HG02588 (cell line): Measurements from ENCODE around the gene ACTL6B.

ENCODE experiments used
- ATAC-seq: cut with Tn5 transposase; IDR thresholded peaks from one replicate; pipeline ENCODE4 v1.9.1; 2021; ENCODE audit warnings: mild to moderate bottlenecking, moderate library complexity; ENCODE audit not compliant: unreplicated experiment

Gene ACTL6B

DNA sequence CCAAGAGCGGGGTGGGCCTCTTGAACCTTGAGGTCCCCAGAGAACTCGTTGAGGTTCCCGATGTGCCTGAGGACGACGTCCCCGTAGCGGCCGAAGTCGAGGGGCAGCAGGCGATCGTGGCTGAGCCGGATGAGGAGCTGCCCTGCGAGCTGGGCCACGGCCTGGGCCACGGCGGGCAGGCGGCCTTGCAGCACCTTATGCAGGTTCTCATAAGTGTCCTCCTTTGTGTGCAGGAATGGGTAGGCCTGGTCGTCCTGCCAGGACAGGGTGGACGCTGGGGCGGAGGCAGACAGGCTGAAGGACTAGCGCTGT, 29.1 kb downstream of the ACTL6B start:
- no peak for ATAC-seq

DNA sequence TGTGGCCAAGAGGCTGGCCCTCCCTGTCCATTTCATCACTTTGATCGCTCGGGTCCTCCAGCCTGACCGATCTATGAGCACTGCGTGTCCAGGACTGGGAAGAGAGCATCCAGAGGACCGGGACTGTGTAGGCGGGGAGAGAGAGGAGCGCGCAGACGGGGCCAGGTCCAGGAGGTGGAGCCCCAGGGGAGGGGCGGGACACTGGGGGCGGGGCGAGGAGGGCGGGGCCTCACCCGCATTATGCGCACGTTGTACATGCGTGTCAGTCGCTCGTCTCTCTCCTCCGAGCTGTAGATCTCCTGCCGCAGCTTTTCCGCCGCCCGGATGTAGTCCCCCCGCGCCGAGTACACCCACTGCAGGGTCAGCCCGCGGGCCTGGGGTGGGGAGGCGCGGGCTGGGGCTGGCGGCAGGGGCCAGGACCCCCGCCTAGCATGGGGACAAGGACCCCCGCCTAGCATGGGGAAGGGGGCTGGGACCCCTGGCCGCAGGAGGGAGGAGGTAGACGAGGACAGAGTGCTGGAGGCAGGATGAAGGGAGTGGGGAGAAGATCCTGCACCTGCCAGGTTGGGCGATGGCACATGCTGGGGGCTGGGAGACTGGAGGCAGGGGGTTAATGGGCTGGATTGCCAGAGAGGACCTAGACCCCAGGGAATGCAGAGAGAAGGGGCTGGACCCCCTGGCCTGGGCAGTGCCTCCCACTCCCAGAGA, 29.6 kb downstream of the ACTL6B start:
- ATAC-seq, result peak; percentile 74

DNA sequence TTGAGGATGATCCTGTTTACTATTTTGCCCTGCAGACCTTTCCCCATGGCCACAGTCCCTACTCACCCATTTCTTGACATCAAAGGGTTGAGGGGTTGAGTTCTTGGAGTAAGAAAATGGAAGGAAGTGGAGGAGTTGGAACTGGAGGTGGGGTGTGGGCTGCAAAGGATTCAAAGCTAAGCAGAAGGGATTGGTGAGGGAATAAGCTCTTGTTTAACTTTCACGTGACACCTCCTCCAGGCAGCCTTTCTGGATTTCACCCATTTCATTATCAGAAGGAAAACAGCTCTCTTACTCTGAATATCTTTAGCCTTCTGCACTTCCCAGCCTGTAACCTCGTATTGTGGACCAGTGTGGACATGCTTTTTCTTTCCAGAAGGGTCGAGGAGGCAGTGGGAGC, 30.2 kb downstream of the ACTL6B start:
- no peak for ATAC-seq

DNA sequence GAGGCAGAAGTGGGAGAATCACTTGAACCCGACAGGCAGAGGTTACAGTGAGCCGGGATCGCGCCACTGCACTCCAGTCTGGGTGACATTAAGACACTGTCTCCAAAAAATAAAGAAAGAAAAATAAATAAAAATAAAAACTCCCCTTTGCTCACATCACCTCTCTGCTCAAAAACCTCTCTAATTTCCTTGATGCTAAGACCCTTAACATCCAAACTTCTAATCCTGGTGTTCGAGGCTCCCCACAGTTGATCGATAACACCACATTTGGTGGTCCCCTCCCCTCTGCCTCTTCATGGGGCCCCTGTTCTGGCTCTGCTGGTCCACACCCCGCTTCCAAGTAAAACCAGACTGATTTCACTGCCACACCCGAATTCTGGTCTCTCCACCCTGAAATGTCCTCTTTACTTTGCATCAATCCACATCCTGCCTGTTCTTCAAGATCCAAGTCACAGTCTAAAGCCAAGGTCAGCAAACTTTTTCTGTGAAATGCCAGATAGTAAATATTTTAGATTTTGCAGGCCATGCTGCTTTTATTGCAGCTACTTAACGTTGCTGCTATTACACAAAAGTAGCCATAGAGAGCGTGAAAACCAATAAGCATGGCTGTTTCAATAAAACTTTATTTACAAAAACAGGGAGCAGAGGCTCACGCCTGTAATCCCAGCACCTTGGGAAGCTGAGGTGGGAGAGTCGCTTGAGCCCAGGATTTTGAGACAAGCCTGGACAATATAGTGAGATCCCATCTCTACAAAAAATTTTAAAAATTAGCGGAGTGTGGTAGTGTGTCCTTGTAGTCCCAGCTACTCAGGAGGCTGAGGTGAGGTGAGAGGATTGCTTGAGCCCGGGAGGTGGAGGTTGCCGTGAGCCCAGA, 32.1 kb downstream of the ACTL6B start:
- no peak for ATAC-seq

DNA sequence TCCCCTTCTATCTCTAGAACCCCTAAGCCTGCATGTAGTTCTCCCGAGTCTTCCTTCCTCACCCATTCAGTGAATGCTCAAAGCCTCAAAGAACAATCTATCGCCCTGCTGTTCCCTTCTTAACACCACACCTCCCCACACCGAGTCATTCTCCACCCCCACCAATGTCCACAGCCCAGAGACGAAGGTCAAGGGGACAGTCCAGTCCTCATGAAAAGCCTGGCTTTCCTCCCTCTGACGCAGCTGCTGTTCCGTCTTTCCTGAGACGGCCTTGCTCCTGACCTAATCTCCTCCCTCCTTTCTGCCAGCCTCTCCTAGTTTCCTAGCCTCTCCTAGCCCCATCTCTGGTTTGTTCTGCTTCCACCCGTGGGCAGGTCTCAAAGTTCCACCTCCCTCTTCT, 34.7 kb downstream of the ACTL6B start:
- ATAC-seq, result no peak

DNA sequence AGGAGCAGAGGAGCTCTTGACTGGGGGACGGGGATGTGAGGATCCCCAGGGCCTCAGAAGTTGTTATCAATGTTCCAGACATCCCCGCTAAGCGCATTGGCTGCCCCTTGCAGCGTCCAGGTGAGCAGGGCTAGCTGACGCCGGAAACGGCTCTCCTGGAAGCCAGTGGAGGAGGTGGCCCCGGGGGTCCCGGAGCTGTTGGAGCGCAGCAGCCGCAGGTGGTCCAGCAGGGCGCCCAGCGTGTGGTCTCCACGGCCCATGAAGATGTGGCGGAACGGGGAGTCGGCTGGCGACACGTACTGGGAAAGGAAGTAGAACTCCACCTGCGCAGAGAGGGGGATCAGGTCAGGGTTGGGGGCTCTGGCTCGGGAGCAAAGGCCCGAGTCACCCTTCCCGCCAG, 35.4 kb downstream of the ACTL6B start:
- no peak for ATAC-seq

DNA sequence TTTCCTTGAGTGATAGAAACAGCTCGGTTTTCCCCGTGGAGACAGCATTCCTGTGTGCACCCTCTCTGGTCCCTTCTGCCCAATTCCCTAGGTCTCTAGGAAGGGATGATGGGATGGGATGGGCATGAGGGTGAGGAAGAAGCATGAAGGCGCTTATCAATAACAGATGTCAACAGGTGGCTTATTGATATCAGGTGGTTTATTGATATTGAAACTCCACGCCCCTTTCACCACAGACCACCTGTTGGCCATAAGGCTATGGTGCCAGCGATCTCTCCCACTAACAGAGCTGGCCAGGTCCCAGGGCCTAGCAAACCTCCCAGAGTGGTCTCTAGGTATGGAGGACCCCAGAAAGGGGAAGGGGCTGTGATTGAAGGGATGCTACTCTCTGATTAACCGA, 36.0 kb downstream of the ACTL6B start:
- ATAC-seq, result no peak

DNA sequence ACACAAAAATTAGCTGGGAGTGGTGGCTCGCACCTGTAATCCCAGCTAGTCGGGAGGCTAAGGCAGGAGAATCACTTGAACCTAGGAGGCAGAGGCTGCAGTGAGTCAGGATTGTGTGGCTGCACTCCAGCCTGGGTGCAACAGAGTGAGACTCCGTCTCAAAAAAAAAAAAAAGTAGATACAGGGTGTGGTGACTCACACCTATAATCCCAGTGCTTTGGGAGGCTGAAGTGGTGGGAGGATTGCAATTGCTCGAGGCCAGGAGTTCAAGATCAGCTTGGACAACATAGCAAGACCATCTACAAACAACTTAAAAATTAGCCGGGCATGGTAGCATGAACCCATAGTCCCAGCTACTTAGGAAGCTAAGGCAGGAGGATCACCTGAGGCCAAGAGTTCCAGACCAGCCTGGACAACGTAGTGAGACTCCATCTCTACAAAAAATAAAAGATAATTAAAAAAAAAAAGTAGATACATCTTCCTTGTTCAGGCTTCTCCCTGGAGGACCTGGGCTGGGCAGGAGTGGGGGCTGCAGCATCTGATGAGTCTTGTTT, 41.9 kb downstream of the ACTL6B start:
- ATAC-seq, result no peak

DNA sequence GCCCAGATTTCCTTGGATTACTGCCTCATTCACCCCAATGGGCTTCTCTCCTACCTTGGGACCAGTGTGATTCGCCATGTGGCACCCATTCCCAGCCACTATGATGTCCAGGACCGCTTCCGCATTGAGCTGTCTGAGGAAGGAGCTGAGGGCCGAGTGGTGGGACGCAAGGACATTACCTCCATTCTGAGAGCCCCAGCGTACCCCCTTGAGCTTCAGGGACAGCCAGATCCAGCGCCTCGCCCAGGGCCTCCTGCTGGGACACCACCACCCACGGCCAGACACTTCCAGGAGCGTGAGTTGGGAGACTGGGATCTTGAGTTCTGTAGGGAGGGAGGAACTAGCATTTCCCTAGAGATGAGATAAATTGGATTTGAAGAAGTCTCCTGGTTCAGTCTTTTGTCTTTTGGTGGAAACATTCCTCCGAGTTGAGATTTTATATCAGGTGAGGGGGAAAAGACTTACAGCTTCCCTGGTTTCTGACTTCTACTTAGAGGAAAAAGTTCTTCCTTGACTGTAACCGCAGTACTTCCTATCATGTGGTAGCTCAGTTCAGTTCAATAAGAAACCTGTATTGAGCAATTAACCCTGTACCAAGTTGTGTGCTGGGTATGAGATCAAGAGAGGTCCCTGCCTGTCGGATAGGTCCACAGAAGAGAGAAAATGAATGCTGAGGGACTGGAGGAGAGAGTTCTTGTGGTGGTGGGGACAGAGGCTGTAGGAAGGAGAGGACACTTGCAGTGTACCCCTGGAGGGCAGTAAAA, 42.7 kb downstream of the ACTL6B start:
- ATAC-seq, result no peak

DNA sequence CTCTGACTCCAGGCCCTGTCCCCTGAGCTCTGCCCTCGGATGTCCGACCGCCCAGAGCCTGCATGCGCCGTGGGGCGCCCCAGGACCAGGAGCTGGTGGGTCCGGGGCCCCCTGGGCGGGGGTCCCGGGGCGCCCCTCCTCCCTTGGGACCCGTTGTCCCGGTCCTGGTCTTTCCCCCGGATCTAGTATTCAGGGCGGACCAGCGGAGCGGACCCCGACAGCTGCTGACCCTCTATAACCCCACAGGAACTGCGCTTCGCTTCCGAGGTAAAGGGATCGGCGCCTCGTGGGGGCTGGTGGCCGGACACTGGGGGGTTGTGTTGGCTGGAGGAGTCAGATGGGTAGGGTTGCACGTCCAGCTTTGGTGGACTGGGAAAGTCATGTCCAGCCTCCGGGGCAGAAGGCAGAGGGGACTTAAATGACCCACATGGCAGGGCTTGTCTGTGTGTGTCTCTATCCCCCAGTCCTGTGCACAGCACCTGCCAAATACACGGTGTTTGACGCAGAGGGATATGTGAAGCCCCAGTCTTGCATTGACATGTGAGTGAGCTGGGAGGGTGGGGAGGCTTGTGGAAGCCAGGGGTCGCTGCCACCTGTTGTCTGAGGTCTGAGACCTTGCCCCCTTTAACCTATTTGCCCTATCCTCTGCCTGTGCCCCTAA, 43.4 kb downstream of the ACTL6B start:
- no peak for ATAC-seq

DNA sequence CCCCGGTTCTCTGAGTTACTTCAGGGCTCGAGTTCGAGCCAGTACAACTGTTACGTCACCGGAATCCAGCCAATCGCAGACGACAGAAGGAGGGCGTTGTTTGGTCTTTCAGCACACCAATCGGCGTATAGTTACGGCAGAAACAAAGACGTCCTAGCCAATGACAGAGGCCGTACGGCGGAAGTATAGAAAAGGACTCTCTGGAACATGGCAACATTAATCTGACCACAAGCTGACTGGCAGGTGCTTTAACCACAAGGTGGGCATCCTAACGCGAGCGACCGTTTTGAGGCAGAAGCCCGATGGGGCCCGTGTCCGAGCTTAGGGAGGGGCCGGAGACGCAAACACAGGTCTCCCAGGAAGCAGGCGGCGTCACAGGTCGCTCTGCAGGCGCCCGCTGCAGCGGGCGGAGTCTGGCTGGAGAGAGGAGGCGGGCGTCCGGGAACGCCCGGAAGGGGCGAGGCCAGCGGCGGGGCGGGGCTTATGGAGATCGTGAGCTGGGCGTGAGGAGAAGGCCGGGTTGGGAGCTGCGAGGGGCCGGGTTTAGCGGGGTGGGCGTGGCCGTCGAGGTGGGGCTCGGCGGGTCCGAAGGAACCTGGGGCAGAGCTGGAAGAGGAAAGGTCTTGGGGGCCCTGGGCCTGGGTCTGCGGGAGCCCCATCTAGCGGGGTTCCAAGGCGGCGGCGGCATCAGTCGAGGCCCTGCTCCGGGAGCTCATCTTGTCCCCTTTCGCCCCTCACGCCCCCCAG, 44.1 kb downstream of the ACTL6B start, which contains the start of gene MOSPD3:
TSS of gene MOSPD3 (plus strand) at position 558 of the 747 bp plus-strand sequence. CDS start 252 bp downstream, outside the sequence.
- peak; percentile 87 for ATAC-seq

DNA sequence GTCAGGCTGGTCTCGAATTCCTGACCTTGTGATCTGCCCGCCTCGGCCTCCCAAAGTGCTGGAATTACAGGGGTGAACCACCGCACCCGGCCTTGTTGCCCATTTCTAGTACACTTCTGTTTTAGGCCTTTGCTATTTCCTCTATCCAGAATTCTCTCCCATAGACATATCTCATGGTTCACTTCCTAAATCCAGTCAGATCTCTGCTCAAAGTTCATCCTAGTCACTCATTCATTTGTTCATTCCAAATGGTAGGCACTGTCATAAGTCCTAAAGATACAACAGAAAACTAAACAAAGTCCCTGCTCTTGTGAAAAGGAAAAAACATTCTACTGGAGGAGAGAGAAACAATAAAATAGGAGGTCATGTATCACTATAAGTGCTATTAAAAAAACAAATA, 46.3 kb downstream of the ACTL6B start:
- no peak for ATAC-seq

DNA sequence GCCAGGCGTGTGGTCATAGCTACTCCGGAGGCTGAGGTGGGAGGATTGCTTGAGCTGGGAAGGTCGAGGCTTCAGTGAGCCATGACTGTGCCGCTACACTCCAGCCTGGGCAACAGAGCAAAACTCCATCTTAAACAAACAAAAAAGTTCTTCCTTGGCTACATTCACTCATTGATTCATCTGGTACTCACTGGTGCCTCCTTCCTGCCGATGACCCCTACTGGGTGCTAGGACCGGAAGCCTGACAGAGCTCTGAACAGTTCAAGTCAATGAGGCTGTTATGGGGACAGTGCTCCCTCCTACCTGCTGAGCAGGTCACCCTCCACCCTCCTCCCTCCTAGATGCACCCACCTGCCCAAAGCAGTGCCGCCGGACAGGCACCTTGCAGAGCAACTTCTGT, 49.1 kb downstream of the ACTL6B start:
- ATAC-seq, result no peak

DNA sequence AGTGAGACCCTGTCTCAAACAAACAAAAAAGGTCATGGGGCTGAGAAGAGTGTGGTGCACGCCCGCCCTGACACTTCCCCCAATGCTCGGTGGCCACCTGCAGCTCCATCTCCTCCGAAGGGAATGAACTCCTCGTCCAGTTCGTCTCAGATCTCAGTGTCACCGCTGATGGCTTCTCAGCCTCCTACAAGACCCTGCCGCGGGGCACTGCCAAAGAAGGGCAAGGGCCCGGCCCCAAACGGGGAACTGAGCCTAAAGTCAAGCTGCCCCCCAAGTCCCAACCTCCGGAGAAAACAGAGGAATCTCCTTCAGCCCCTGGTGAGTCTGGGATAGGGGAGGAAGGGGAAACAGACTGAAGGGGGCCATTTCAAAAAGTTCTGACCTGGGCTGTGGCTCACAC, 49.9 kb downstream of the ACTL6B start:
- no peak for ATAC-seq

DNA sequence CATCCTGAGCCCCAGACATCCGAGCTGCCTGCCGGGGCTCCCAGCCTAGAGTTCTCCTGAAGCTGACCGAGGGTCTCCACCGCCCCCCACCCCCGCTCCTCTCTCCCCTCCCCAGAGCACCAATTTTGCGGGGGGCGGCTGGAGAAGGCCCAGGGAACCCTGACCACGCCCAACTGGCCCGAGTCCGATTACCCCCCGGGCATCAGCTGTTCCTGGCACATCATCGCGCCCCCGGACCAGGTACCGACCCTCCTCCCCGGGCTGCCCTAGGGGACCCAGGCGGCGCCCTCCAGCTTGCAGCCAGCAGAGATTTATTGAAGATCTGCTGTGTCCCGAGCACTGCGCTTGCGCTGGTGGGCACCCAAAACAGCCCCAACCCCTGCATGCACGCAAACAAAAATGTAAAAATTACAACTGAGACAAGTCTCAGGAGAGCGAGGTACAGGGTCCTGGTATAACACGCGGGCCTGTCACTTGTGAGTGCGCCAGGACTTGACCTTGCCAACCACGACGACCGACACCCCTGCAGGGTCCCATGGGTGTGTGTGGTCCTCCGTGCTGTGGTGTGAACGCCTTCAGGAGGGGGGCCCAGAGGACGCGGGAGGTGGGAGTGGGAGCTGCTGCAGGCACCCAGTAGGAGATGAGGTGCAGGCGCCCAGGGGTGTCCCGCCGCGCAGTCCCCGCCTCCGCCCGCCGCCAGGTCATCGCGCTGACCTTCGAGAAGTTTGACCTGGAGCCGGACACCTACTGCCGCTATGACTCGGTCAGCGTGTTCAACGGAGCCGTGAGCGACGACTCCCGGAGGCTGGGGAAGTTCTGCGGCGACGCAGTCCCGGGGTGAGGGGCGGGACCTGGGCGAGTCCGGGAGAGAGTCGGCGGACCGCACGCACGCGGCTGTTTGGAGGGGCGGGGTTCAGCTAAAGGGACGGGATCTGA, 51.0 kb downstream of the ACTL6B start:
- no peak for ATAC-seq

DNA sequence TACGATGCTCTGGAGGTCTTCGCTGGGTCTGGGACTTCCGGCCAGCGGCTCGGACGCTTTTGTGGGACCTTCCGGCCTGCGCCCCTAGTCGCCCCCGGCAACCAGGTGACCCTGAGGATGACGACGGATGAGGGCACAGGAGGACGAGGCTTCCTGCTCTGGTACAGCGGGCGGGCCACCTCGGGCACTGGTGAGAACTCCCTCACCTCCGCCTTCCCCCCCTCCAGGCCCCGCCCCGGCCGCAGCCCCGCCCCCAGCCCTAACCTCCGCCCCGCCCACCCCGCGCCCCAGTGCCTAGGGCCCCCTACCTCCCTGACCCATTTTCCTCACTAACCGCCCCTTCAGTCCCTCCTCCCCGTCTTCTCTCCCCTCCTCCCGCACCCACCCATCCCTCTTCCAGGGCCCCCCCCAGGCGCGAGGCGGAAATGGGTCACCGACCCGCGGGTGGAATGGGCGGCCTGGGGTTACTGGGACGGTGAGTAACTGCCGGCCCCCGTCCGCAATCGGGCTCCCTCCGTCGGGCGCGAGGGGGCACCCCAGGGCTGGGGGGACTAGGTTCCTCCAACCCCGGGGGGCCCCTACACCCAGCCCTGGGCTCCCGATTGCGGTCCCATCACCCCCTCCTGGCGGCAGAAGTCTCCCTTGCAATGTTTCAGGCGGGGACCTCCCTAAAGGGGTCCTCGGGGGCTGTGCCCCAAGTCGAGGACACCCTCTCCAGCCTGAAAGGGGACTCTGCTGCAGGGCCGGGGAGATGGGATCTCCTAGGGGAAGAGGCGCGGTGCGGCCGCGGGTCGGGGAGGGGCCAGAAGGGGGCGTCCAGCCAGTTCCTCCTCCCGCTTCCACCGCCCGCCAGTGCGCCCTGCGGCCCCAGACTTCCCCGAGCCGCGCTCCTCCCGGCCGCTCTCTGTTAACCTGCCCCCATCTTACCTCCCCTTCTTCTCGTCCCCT, 51.9 kb downstream of the ACTL6B start:
- peak; percentile 45 for ATAC-seq

DNA sequence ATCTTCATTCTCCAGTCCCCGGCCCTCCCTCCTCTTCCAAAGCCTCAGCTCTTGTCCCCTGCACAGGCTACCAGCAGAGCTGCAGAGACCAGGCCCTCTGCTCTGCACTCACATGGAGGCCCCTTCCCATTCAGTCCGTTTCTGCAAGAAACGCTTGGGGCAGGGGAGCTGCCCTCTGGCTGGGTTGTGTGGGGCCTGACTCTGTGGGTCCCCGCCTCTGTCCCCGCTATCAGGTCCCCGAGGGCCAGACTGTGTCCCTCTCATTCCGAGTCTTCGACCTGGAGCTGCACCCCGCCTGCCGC, 52.6 kb downstream of the ACTL6B start:
- ATAC-seq, result no peak
